Cerebellar cortex (tissue), 1 donor: ENCODE data around the gene NRXN2.

Experiments
- DNase-seq: peaks from one replicate; pipeline ENCODE4 v3.0.0-alpha.2; 2015; ENCODE audit warnings: low spot score

Gene NRXN2

GRCh38 chr11:64698427-64698826 lies 24.6 kb downstream of the NRXN2 start:
- no peak for DNase-seq

GRCh38 chr11:64697663-64698375 lies 25.2 kb downstream of the NRXN2 start:
- DNase-seq: no peak

- no peak for DNase-seq
Measured at GRCh38 chr11:64696045-64696444, 27.0 kb downstream of the NRXN2 start.

GRCh38 chr11:64695548-64695947 lies 27.4 kb downstream of the NRXN2 start:
- DNase-seq: no peak

GRCh38 chr11:64694821-64695365 lies 28.1 kb downstream of the NRXN2 start:
- no peak for DNase-seq

GRCh38 chr11:64694026-64694755 lies 28.8 kb downstream of the NRXN2 start:
- no peak for DNase-seq

- DNase-seq: no peak
Measured at GRCh38 chr11:64692764-64693331, 30.1 kb downstream of the NRXN2 start.

GRCh38 chr11:64691543-64691942 lies 31.5 kb downstream of the NRXN2 start:
- DNase-seq: no peak

- no peak for DNase-seq
Measured at GRCh38 chr11:64690235-64690634, 32.8 kb downstream of the NRXN2 start.

- DNase-seq: peak; percentile 91
Measured at GRCh38 chr11:64688534-64688982, 34.4 kb downstream of the NRXN2 start.

GRCh38 chr11:64687643-64688533 lies 35.1 kb downstream of the NRXN2 start:
- DNase-seq: peak; percentile 79

GRCh38 chr11:64687204-64687603 lies 35.8 kb downstream of the NRXN2 start:
- peak; percentile 50 for DNase-seq

- DNase-seq: no peak
Measured at GRCh38 chr11:64686466-64687170, 36.4 kb downstream of the NRXN2 start.

GRCh38 chr11:64685536-64685935 lies 37.5 kb downstream of the NRXN2 start:
- DNase-seq: no peak

GRCh38 chr11:64684357-64684756 lies 38.6 kb downstream of the NRXN2 start:
- peak; percentile 39 for DNase-seq

GRCh38 chr11:64681171-64681570 lies 41.8 kb downstream of the NRXN2 start:
- no peak for DNase-seq

- no peak for DNase-seq
Measured at GRCh38 chr11:64679846-64680245, 43.2 kb downstream of the NRXN2 start.

GRCh38 chr11:64677441-64678023 lies 45.5 kb downstream of the NRXN2 start:
- peak; percentile 85 for DNase-seq

GRCh38 chr11:64676261-64676615 lies 46.8 kb downstream of the NRXN2 start:
- DNase-seq: no peak

GRCh38 chr11:64675450-64676260 lies 47.3 kb downstream of the NRXN2 start:
- DNase-seq: no peak
